HG02870 (cell line): ENCODE results near the gene VHLL.

Experiments used
- ATAC-seq: cut with Tn5 transposase; IDR thresholded peaks from one replicate; pipeline ENCODE4 v1.9.1; 2021; ENCODE audit warnings: mild to moderate bottlenecking, moderate library complexity; ENCODE audit not compliant: unreplicated experiment

VHLL gene

DNA sequence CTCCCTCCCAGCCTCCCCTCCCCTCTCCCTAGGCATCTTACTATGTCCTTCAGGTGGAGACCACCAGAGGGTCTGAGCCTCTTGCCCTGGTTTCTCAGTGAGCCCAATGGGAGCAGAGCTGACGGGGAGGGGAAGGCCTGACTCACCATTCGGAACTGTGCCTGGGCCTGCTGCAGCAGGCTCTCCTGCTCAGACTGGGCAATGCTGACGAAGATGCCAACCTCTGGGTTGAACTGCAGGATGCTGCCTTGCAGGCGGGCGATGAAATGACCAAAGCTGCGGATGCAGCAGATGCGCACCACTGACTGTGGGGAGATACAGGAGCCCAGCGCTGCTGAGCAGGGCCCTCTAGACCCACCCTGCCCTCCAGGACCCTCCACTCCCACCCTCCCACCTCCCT, 40.2 kb downstream of the VHLL start:
- no peak for ATAC-seq

DNA sequence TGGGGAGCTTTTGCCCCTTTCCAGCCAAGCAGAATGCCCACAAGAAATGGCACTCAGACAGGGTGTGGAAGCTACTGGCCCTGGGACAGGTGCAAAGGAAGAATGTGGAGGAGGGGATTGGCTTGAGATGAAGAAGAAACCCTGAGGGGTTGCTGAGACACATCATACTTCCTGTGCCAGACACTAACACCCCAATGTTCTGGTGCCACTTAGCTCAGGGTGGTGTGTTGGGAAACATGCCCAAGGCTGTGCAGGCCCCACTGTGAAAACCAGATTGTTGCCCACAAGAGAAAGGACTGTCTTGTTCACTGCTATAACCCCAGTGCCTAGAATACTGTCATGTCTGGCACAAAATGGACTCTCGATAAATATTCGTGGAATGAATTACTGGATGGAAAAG, 41.4 kb downstream of the VHLL start:
- no peak for ATAC-seq

GRCh38 chr1:156253634-156254033, 45.5 kb downstream of the VHLL start:
- ATAC-seq = no peak

DNA sequence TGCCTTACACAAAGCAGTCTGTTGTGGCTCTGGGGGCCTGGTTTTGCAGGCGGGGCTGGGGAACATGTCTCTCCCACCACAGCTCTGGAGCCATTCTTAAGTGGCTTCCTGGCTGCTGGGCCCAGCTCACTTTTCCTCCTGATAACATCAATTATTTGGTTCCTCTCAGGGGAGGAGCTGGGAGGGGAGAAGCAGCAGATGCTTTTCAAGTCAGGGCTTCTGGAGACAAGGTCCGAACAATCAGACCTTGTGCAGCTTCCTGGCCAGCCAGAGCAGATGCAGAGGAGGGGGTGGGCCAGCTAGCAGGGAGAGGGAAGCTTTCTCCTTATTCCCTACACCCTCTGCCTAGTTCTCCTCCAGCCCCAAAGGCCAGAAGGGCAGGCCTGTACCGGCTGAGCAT, 47.6 kb downstream of the VHLL start:
- no peak for ATAC-seq

DNA sequence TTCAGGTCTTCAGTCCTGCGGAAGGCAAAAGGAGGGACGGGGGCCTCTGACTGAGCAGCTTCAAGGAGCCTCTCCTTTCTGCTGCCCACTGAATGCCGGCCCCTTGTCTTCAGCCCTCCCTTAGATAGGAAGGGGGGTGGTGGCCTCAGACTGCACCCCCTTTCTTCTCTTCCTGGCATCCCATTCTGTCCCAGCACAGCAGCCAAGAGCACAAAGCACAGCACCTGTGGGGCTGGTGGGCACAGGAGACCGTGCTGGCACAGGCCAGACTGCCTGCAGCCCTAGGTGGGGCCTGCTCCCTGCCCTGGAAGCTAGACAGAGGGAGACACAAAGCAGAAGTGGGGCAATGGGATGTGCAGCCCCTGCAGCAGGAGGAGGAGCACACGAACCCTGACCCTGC, 49.5 kb downstream of the VHLL start:
- ATAC-seq = no peak
